Upper lobe of right lung (tissue), 1 donor: ENCODE data around the gene IMMP2L. TPM values are rescaled to one million over a fixed set of nuclear protein-coding genes. Genes with fewer than 3 reads are reported as not detected.

ENCODE experiments used
- ATAC-seq: fragments of 200-7000 bp; cut with Tn5 transposase; one replicate; pipeline ENCODE4 v1.9.1; 2020; ENCODE audit warnings: mild to moderate bottlenecking, moderate library complexity
- DNase-seq: peaks from one replicate; pipeline ENCODE4 v3.0.0-alpha.2; 2020
- H3K27ac ChIP-seq: fragments of 200-600 bp; one replicate; pipeline ENCODE4 v1.8.0; 2022
- H3K27me3 ChIP-seq: fragments of 200-600 bp; one replicate; pipeline ENCODE4 v1.8.0; 2022; ENCODE audit warnings: mild to moderate bottlenecking
- H3K36me3 ChIP-seq: fragments of 200-600 bp; one replicate; pipeline ENCODE4 v1.8.0; 2022
- H3K4me1 ChIP-seq: fragments of 200-600 bp; one replicate; pipeline ENCODE4 v1.8.0; 2022
- H3K4me3 ChIP-seq: fragments of 200-600 bp; one replicate; pipeline ENCODE4 v1.8.0; 2022; ENCODE audit warnings: mild to moderate bottlenecking
- H3K9me3 ChIP-seq: fragments of 200-600 bp; one replicate; pipeline ENCODE4 v1.8.0; 2022
- CTCF ChIP-seq: fragments of 200-600 bp; IDR thresholded peaks from one replicate; pipeline ENCODE4 v1.8.0; 2022; ENCODE audit warnings: antibody characterized with exemption
- intact Hi-C: fragments of 100-400 bp; cut with DNase I; formaldehyde crosslinking; loops from one replicate; pipeline ENCODE4 v1.11.0; 2022
- total RNA-seq: library from RNA; stranded (reverse); fragmentation: NEBNext Ultra II Directional; extraction: Animal tissue kit (Norgen Biotek cat#: 25700); gene quantifications from one replicate; pipeline ENCODE4 v1.2.1, GENCODE V29; 2021
- donor health status: DM: no; HTN: yes; CAD: no; lungs with severe emphysema.

Gene IMMP2L
- total RNA-seq, 1 donor from 2014 or later: 22.0 TPM

DNA sequence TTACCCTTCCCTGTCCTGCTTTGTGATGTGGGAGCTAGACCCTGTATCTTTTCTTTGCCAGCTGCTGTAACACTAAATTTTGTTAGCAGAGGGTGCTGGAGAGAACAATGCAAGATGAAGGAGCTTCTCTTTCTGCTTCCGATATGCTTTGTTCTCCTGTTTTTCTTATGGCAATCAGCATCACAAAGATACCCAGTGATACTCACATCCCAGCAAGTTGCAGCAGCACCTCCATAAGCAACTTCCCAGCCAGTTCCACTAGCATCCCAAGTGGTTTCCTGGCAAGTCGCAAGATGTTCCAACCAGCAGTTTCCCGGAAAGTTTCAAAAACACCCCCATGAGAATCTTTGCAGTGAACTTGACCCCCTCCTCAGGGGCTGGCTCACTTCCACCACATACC lies 148.6 kb downstream of the IMMP2L start:
- DNase-seq (no peak), ATAC-seq (no peak)
- Histone ChIP-seq H3K27ac (no peak overlapping the region), H3K27me3 (no peaks in the 10 kb centered on the region), H3K4me1 (no peaks in the 10 kb centered on the region), H3K4me3 (no peak overlapping the region), H3K9me3 (no peaks in the 10 kb centered on the region), H3K36me3 (no peaks in the 10 kb centered on the region)
- no peak for TF ChIP-seq CTCF
- intact Hi-C loops: no loop called here

- Histone ChIP-seq H3K36me3 (no peaks in the 10 kb centered on the region), H3K27me3 (no peaks in the 10 kb centered on the region), H3K4me3 (no peak overlapping the region), H3K27ac (no peak overlapping the region), H3K4me1 (no peaks in the 10 kb centered on the region), H3K9me3 (no peaks in the 10 kb centered on the region)
- DNase-seq: no peak
- intact Hi-C loops: no loop called here
- no peak for ATAC-seq
- no peak for TF ChIP-seq CTCF
These were observed 151.4 kb downstream of the IMMP2L start for GRCh38 chr7:111410899-111411298.

DNA sequence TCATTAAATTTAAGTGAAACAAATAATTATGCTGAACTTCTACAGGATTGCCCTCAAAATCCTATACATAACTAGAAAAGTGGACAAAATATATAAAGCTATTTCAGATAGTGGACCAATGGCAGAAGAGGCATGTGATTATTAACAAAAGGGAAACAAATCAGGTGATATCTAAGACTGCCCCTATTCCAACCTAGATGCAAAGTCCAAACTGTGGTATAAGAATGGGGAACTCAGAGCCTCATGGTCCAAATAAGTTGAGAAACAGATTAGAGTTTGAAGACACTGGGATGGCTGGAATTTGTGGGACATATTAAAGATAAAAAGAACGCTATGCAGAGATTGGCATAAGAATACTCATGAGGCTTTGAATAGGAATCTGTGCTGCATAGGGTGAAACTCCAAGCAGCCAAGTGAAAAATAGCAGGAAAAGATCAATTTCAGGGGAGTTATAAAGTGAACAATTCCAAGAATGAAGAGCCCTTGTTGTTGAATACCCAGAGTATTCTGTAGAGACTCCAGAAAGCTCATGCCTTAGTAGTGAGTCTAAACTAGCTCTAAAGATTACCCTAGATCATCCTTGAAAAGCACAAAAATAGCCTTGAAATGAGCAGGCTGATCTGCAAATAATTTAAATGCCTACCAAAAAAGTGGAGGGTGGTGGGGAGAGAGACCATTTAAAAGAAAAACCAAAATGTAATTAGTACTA lies 152.4 kb downstream of the IMMP2L start:
- Histone ChIP-seq H3K27ac (no peak overlapping the region), H3K9me3 (no peaks in the 10 kb centered on the region), H3K4me1 (no peaks in the 10 kb centered on the region), H3K4me3 (no peak overlapping the region), H3K36me3 (no peaks in the 10 kb centered on the region), H3K27me3 (no peaks in the 10 kb centered on the region)
- intact Hi-C loops: no loop called here
- TF ChIP-seq CTCF: no peak
- ATAC-seq (no peak), DNase-seq (no peak)

DNA sequence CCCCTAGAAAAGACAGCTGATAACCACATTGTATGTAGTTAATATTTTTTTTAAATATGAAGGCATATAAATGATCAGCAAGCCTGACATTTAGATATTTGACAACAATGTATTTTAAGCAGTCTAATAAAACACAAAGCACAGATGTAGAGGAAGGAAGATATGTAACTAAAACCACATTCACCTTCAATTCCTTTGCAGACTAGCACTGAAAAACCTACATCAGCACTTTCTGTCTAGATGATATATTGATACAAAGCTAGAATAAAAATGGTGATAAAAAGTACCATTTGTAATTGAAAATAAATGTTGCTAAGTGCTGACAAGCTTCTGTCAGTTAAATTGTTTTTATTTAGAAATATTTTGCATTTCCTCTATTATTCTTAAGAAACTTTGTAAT lies 153.6 kb downstream of the IMMP2L start:
- ATAC-seq (no peak), DNase-seq (no peak)
- no peak overlapping the region for H3K27ac ChIP-seq
- TF ChIP-seq CTCF: no peak
- intact Hi-C loops: no loop called here
- no peak overlapping the region for H3K4me3 ChIP-seq
- H3K36me3 ChIP-seq: no peaks in the 10 kb centered on the region
- no peaks in the 10 kb centered on the region for H3K9me3 ChIP-seq
- H3K27me3 ChIP-seq: no peaks in the 10 kb centered on the region
- no peaks in the 10 kb centered on the region for H3K4me1 ChIP-seq

DNA sequence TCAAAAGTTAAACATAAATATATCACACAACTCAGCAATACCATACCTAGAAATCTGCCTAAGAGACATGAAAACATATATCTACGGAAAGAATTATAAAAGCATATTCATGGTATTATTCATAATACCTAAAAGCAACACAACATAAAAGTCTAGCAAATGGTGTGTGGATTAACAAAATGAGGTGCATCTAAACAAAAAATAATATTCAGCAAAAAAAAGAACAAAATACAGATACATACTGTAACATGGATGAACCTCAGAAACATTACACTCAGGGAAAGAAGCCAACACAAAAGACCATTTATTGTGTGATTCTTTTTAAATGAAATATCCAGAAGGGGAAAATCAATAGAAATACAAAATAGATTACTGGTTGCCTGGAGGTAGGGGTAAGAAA lies 155.0 kb downstream of the IMMP2L start:
- Histone ChIP-seq H3K4me1 (no peaks in the 10 kb centered on the region), H3K36me3 (no peaks in the 10 kb centered on the region), H3K27me3 (no peaks in the 10 kb centered on the region), H3K27ac (no peak overlapping the region), H3K4me3 (no peak overlapping the region), H3K9me3 (no peaks in the 10 kb centered on the region)
- TF ChIP-seq CTCF: no peak
- ATAC-seq (no peak), DNase-seq (no peak)
- intact Hi-C loops: no loop called here

GRCh38 chr7:111405621-111406020 lies 156.7 kb downstream of the IMMP2L start:
- no peaks in the 10 kb centered on the region for H3K36me3 ChIP-seq
- DNase-seq: no peak
- no peak for ATAC-seq
- no peaks in the 10 kb centered on the region for H3K4me1 ChIP-seq
- no peak overlapping the region for H3K4me3 ChIP-seq
- H3K27ac ChIP-seq: no peak overlapping the region
- TF ChIP-seq CTCF: no peak
- intact Hi-C loops: no loop called here
- H3K9me3 ChIP-seq: no peaks in the 10 kb centered on the region
- no peaks in the 10 kb centered on the region for H3K27me3 ChIP-seq
